Liver (tissue), 9 donors: Measurements from ENCODE around the gene PIGP. TPM values are rescaled to one million over a fixed set of nuclear protein-coding genes. Genes with fewer than 3 reads are reported as not detected.

Source experiments
- DNase-seq: peaks from one replicate; pipeline ENCODE4 v3.0.0-alpha.2; 2017; ENCODE audit warnings: low spot score
- H3K27ac ChIP-seq, 2 donors: one replicate each; pipeline ENCODE4 v1.7.0; 2013; ENCODE audit warnings: inconsistent platforms in 2 of 2, low read length in 2 of 2, control low read depth in 1 of 2, low read depth in 1 of 2, mild to moderate bottlenecking in 1 of 2
- H3K27me3 ChIP-seq, 4 donors: one replicate each; pipeline versions ENCODE4 v1.6.1 to v1.7.0; 2013; ENCODE audit warnings: low read length in 3 of 4, inconsistent platforms in 1 of 4, mild to moderate bottlenecking in 1 of 4, moderate library complexity in 1 of 4; ENCODE audit not compliant: control insufficient read depth in 4 of 4, insufficient read depth in 4 of 4
- H3K36me3 ChIP-seq, 4 donors: one replicate each; pipeline versions ENCODE4 v1.6.1 to v1.7.0; 2013; ENCODE audit warnings: low read length in 3 of 4, mild to moderate bottlenecking in 3 of 4, low read depth in 1 of 4, moderate library complexity in 1 of 4; ENCODE audit not compliant: control insufficient read depth in 4 of 4, insufficient read depth in 3 of 4
- H3K4me1 ChIP-seq, 4 donors: one replicate each; pipeline versions ENCODE4 v1.6.1 to v1.7.0; 2013; ENCODE audit warnings: low read length in 3 of 4, mild to moderate bottlenecking in 3 of 4, moderate library complexity in 1 of 4; ENCODE audit not compliant: control insufficient read depth in 4 of 4, insufficient read depth in 4 of 4
- H3K4me3 ChIP-seq, 3 donors: one replicate each; pipeline versions ENCODE4 v1.6.1 to v1.7.0; 2013; ENCODE audit warnings: low read length in 3 of 3, control low read depth in 1 of 3, low read depth in 1 of 3, mild to moderate bottlenecking in 1 of 3
- H3K9ac ChIP-seq, 2 donors: one replicate each; pipeline ENCODE4 v1.7.0; 2013; ENCODE audit warnings: low read length in 2 of 2, mild to moderate bottlenecking in 2 of 2, moderate library complexity in 2 of 2, control low read depth in 1 of 2, low read depth in 1 of 2
- H3K9me3 ChIP-seq, 4 donors: one replicate each; pipeline versions ENCODE4 v1.6.1 to v1.7.0; 2013; ENCODE audit warnings: low read length in 3 of 4; ENCODE audit not compliant: control insufficient read depth in 4 of 4
- CTCF ChIP-seq: fragments of 150-350 bp; IDR thresholded peaks from 2 replicates; pipeline ENCODE4 v1.5.1; 2017; ENCODE audit warnings: improper control_type of control experiment, low read depth, low read length; ENCODE audit not compliant: missing input control
- EGR1 ChIP-seq, 2 donors: IDR thresholded peaks; 2 replicates each; pipeline ENCODE4 v1.6.1; 2016 to 2018; ENCODE audit warnings: antibody characterized with exemption in 2 of 2, low read depth in 2 of 2
- FOXA1 ChIP-seq: IDR thresholded peaks from 2 replicates; pipeline ENCODE4 v1.6.1; 2016; ENCODE audit warnings: antibody characterized with exemption
- FOXA2 ChIP-seq: IDR thresholded peaks from 2 replicates; pipeline ENCODE4 v1.6.1; 2016; ENCODE audit warnings: antibody characterized with exemption
- GABPA ChIP-seq, 2 donors: IDR thresholded peaks in 1 of 2; conservative IDR thresholded peaks in 1 of 2; 2 replicates each; pipeline ENCODE4 v1.6.1; 2016; ENCODE audit warnings: antibody characterized with exemption in 2 of 2, mild to moderate bottlenecking in 1 of 2, moderate library complexity in 1 of 2
- HNF4A ChIP-seq, 2 donors: conservative IDR thresholded peaks; 2 replicates each; pipeline ENCODE4 v1.6.1; 2016; ENCODE audit warnings: antibody characterized with exemption in 2 of 2, mild to moderate bottlenecking in 2 of 2
- HNF4G ChIP-seq: IDR thresholded peaks from 2 replicates; pipeline ENCODE4 v1.6.1; 2016; ENCODE audit warnings: antibody characterized with exemption
- JUND ChIP-seq, 2 donors: IDR thresholded peaks; 2 replicates each; pipeline ENCODE4 v1.6.1; 2016; ENCODE audit warnings: antibody characterized with exemption in 2 of 2
- MAX ChIP-seq: IDR thresholded peaks from 2 replicates; pipeline ENCODE4 v1.6.1; 2016; ENCODE audit warnings: antibody characterized with exemption
- NR2F2 ChIP-seq: IDR thresholded peaks from 2 replicates; pipeline ENCODE4 v1.6.1; 2016; ENCODE audit warnings: antibody characterized with exemption
- RAD21 ChIP-seq, 2 donors: IDR thresholded peaks; 2 replicates each; pipeline ENCODE4 v1.6.1; 2016; ENCODE audit warnings: antibody characterized with exemption in 2 of 2, mild to moderate bottlenecking in 2 of 2
- REST ChIP-seq: IDR thresholded peaks from 2 replicates; pipeline ENCODE4 v1.6.1; 2016; ENCODE audit warnings: antibody characterized with exemption, mild to moderate bottlenecking
- RXRA ChIP-seq, 2 donors: IDR thresholded peaks; 2 replicates each; pipeline ENCODE4 v1.6.1; 2017 to 2018; ENCODE audit warnings: antibody characterized with exemption in 2 of 2, mild to moderate bottlenecking in 1 of 2
- SP1 ChIP-seq: IDR thresholded peaks from 2 replicates; pipeline ENCODE4 v1.6.1; 2018; ENCODE audit warnings: antibody characterized with exemption, mild to moderate bottlenecking
- TAF1 ChIP-seq: conservative IDR thresholded peaks from 2 replicates; pipeline ENCODE4 v1.6.1; 2016; ENCODE audit warnings: antibody characterized with exemption, mild to moderate bottlenecking
- YY1 ChIP-seq: IDR thresholded peaks from 2 replicates; pipeline ENCODE4 v1.6.1; 2016; ENCODE audit warnings: antibody characterized with exemption, mild to moderate bottlenecking
- ZBTB33 ChIP-seq: IDR thresholded peaks from 2 replicates; pipeline ENCODE4 v1.6.1; 2016; ENCODE audit warnings: antibody characterized with exemption
- WGBS: extraction: QIAGEN DNeasy Blood & Tissue Kit; methylation state at CpG from one replicate; pipeline ENCODE4 v1.1.7; 2013; 5-methylcytosine and 5-hydroxymethylcytosine counted together
- polyA plus RNA-seq, 2 donors: library from polyadenylated mRNA; stranded (reverse) in 1 of 2; unstranded in 1 of 2; fragments of 200-250 nt in 1 of 2; fragments of >200 nt in 1 of 2; fragmentation: Nextera tagmentation in 1 of 2; extraction: Ambion mirVana in 1 of 2; gene quantifications; one replicate each; pipeline versions ENCODE4 v1.2.1 to v1.2.3, GENCODE V29; 2013 to 2015
- total RNA-seq, 2 donors: library from RNA; depleted of rRNA; stranded (reverse); fragments of >200 nt; gene quantifications; one replicate each; pipeline ENCODE4 v1.2.3, GENCODE V29; 2014
- TF ChIP-seq, protein P1 (sequence below): IDR thresholded peaks from 2 replicates; pipeline ENCODE4 v1.6.1; 2016; ENCODE audit warnings: antibody characterized with exemption
- donor health status: healthy.
- donor health status: healthy.
- donor health status: healthy.
- donor health status: healthy.
- donor health status: healthy.

Gene PIGP
- total and polyA plus RNA-seq, 4 donors: 3.8 to 26.2 (median 11.7) TPM

DNA sequence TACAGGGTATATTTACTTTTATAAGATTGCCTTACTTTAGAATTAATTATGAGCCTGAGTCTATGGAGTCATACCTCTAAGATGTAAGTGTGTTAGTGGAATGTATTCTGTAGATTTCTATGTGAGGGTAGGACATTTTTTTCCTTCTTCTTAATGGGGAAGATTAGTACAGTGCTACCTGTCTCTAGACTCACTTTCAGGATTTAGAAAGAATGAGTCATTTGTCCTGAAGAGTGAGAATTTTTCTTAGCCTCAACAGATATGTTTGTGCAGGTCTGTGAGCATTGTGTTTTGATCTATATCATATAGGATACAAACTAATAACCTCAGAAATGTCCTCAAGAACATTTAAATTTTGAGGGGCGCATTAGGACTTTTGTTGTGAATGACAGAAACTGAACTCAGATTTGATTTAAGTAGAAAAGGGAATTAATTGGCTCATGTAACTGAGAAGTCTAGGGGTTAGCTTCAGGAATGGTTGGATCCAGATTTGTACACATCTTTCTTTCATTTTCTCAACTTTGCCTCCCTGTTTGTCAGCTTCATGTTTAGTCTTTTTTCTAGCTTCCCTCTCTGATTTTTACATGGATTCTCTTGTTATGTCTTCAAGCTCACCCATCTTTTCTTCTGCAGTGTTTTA is 45.4 kb upstream of the PIGP start:
- no peak overlapping the region for H3K9ac ChIP-seq
- H3K4me3 ChIP-seq: no peak overlapping the region
- no peak overlapping the region for H3K27ac ChIP-seq
- 93% methylated on average over 1 of the region's 1 CpG for WGBS
- no peaks in the 10 kb centered on the region for H3K27me3 ChIP-seq
- DNase-seq: no peak
- TF ChIP-seq ZBTB33 (no peak), SP1 (no peak), REST (no peak), RAD21 (IDR thresholded peaks at IDR 0.05) (no peak), TAF1 (no peak), MAX (no peak), HNF4A (conservative IDR thresholded peaks at IDR 0.05) (no peak), GABPA (IDR thresholded peaks at IDR 0.05 in 1 of 2, conservative IDR thresholded peaks at IDR 0.05 in 1 of 2) (no peak), JUND (IDR thresholded peaks at IDR 0.05) (no peak), RXRA (IDR thresholded peaks at IDR 0.05) (no peak), HNF4G (no peak), FOXA2 (no peak)
- peaks cover 0 to 5% (median 1%) of the 10 kb centered on the region in 4 donors for H3K36me3 ChIP-seq
- no peaks in the 10 kb centered on the region for H3K9me3 ChIP-seq
- peaks cover 0 to 1% (median 0%) of the 10 kb centered on the region in 4 donors for H3K4me1 ChIP-seq

DNA sequence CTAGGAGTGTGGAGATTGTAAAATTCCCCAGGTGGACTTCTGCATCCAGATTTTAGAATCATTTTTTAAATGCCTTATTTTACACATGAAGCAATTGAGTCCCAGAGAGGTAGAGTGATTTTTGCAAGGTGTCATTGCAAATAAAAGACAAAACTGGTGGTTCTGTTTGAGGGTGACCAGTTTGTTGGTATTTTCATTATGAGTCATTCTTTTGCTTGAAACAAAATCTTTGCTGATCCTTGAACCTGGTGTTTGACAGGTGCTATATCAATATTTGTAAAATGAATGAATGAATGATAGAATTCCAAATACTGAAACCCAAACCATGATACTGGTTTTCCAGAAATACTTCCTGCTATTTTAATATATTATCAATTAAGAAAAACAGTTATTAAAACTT is 44.3 kb upstream of the PIGP start:
- Histone ChIP-seq H3K27me3 (no peaks in the 10 kb centered on the region), H3K4me3 (no peak overlapping the region), H3K27ac (no peak overlapping the region), H3K9me3 (no peaks in the 10 kb centered on the region), H3K36me3 (peaks cover 0 to 2% (median 1%) of the 10 kb centered on the region in 4 donors), H3K9ac (no peak overlapping the region), H3K4me1 (peaks cover 0 to 1% (median 0%) of the 10 kb centered on the region in 4 donors)
- no peak for DNase-seq
- no peak for TF ChIP-seq EGR1 (IDR thresholded peaks at IDR 0.05; ENCODE audit: low read depth in 2 of 2)
- no peak for TF ChIP-seq FOXA2
- no peak for TF ChIP-seq FOXA1
- no peak for TF ChIP-seq ZBTB33
- TF ChIP-seq TAF1: no peak
- TF ChIP-seq REST: no peak
- TF ChIP-seq NR2F2: no peak
- TF ChIP-seq HNF4A (conservative IDR thresholded peaks at IDR 0.05): no peak
- no peak for TF ChIP-seq JUND (IDR thresholded peaks at IDR 0.05)
- TF ChIP-seq, protein P1, sequence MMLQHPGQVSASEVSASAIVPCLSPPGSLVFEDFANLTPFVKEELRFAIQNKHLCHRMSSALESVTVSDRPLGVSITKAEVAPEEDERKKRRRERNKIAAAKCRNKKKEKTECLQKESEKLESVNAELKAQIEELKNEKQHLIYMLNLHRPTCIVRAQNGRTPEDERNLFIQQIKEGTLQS: no peak
- TF ChIP-seq YY1: no peak
- TF ChIP-seq CTCF: no peak
